Adrenal gland (tissue), 12 donors: ENCODE data around the gene KIAA1958. TPM values are rescaled to one million over a fixed set of nuclear protein-coding genes. Genes with fewer than 3 reads are reported as not detected.

ENCODE experiments used
- DNase-seq, 7 donors: peaks; one replicate each; pipeline ENCODE4 v3.0.0-alpha.2; 2019 to 2020
- H3K27ac ChIP-seq, 5 donors: fragments of 200-600 bp; sonication (generic) in 4 of 5; 1 replicate in 3 of 5; 2 replicates in 2 of 5; pipeline versions ENCODE4 v1.5.1 to v1.8.0; 2016 to 2020; ENCODE audit warnings: mild to moderate bottlenecking in 1 of 5
- H3K27me3 ChIP-seq: fragments of 200-600 bp; 2 replicates; pipeline ENCODE4 v1.8.0; 2021
- H3K36me3 ChIP-seq, 2 donors: fragments of 200-600 bp; replicated peaks in 1 of 2; 1 replicate in 1 of 2; 2 replicates in 1 of 2; pipeline versions ENCODE4 v1.5.1 to v1.8.0; 2018 to 2022
- H3K4me1 ChIP-seq, 2 donors: fragments of 200-600 bp; replicated peaks in 1 of 2; 1 replicate in 1 of 2; 2 replicates in 1 of 2; pipeline versions ENCODE4 v1.5.1 to v1.8.0; 2018 to 2021
- H3K4me3 ChIP-seq, 4 donors: fragments of 200-600 bp; sonication (generic) in 3 of 4; one replicate each; pipeline ENCODE4 v1.5.1; 2016 to 2018
- H3K9me3 ChIP-seq, 3 donors: fragments of 200-600 bp; sonication (generic) in 1 of 3; replicated peaks in 1 of 3; 1 replicate in 2 of 3; 2 replicates in 1 of 3; pipeline versions ENCODE4 v1.5.1 to v1.8.0; 2016 to 2021
- POLR2A ChIP-seq, 2 donors: fragments of 450-650 bp; IDR thresholded peaks; one replicate each; pipeline ENCODE4 v1.6.1; 2017; ENCODE audit warnings: antibody characterized with exemption in 2 of 2, mild to moderate bottlenecking in 2 of 2, moderate library complexity in 1 of 2
- WGBS, 4 donors: extraction: QIAGEN DNeasy Blood & Tissue Kit in 2 of 4; methylation state at CpG; one replicate each; pipeline versions ENCODE4 v1.1.5 to v1.1.7; 2013 to 2017; 5-methylcytosine and 5-hydroxymethylcytosine counted together
- intact Hi-C, 2 donors: fragments of 100-400 bp; cut with DNase I; formaldehyde crosslinking; loops; one replicate each; pipeline versions ENCODE4 v1.14.1 to v1.15.0; 2022 to 2023
- polyA plus RNA-seq, 3 donors: library from polyadenylated mRNA; stranded (reverse); fragments of 200-250 nt in 2 of 3; fragments of 350-450 nt in 1 of 3; fragmentation: Illumina TruSeq in 1 of 3; extraction: RNeasy Lipid Tissue Mini Kit (QIAGEN cat#74804) in 1 of 3; gene quantifications; one replicate each; pipeline ENCODE4 v1.2.3, GENCODE V29; 2013 to 2014
- total RNA-seq, 9 donors: library from RNA; depleted of rRNA in 4 of 9; stranded (reverse); fragments of >200 nt in 4 of 9; fragments of 120-200 nt in 1 of 9; fragmentation: NEBNext Ultra II Directional in 1 of 9; extraction: Animal tissue kit (Norgen Biotek cat#: 25700) in 1 of 9; gene quantifications; one replicate each; pipeline versions ENCODE4 v1.1.0 to v1.2.4, GENCODE V29; 2013 to 2023
- TF ChIP-seq, protein P1 (sequence below), 6 experiments: fragments of 450-650 bp in 4 of 6; fragments of 200-600 bp in 2 of 6; sonication (generic) in 1 of 6; IDR thresholded peaks; 1 replicate in 5 of 6; 2 replicates in 1 of 6; pipeline versions ENCODE4 v1.5.1 to v1.8.0; 2016 to 2021; ENCODE audit warnings: antibody characterized with exemption in 6 of 6, mild to moderate bottlenecking in 2 of 6, moderate library complexity in 1 of 6
- donor health status: healthy with polysubstance abuse.
- donor health status: Bipolar disorder and iron deficiency.
- donor health status: DM: yes; HTN: yes; CAD: no.
- donor health status: DM: no; HTN: no; CAD: no.
- donor health status: DM: no; HTN: no; CAD: no.
- donor health status: DM: yes; HTN: yes; CAD: no.

The KIAA1958 gene
- total and polyA plus RNA-seq, 12 donors: 3.5 to 67.2 (median 30.0) TPM

DNA sequence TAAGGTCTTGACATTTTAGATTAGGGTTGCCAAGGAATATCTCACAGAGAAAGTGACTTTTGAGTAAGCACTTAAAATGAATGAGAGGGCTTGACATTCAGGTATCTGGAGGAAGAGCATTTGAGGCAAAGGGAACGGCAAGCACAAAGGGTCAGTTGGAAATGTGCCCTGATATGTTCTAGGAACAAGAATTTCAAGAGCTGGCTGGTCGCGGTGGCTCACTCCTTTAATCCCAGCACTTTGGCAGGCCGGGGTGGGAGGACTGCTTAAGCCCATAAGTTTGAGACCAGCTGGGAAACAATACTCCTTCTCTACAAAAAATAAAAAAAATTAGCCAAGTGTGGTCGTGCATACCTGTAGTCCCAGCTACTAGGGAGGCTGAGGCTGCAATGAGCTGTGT is 16.5 kb downstream of the KIAA1958 start:
- H3K4me3 ChIP-seq: no peak overlapping the region
- no peak overlapping the region for H3K27ac ChIP-seq
- no peaks in the 10 kb centered on the region for H3K36me3 ChIP-seq
- WGBS, 4 donors: 72 to 79% (median 76%) methylated on average over 5 of the region's 5 CpGs
- no peaks in the 10 kb centered on the region for H3K27me3 ChIP-seq
- intact Hi-C loops: no loop called here
- no peak for DNase-seq
- no peaks in the 10 kb centered on the region for H3K9me3 ChIP-seq
- TF ChIP-seq POLR2A (IDR thresholded peaks at IDR 0.05): no peak
- TF ChIP-seq, protein P1, sequence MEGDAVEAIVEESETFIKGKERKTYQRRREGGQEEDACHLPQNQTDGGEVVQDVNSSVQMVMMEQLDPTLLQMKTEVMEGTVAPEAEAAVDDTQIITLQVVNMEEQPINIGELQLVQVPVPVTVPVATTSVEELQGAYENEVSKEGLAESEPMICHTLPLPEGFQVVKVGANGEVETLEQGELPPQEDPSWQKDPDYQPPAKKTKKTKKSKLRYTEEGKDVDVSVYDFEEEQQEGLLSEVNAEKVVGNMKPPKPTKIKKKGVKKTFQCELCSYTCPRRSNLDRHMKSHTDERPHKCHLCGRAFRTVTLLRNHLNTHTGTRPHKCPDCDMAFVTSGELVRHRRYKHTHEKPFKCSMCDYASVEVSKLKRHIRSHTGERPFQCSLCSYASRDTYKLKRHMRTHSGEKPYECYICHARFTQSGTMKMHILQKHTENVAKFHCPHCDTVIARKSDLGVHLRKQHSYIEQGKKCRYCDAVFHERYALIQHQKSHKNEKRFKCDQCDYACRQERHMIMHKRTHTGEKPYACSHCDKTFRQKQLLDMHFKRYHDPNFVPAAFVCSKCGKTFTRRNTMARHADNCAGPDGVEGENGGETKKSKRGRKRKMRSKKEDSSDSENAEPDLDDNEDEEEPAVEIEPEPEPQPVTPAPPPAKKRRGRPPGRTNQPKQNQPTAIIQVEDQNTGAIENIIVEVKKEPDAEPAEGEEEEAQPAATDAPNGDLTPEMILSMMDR (IDR thresholded peaks at IDR 0.05): no peak
- peaks cover 10 to 41% of the 10 kb centered on the region in 2 donors for H3K4me1 ChIP-seq

DNA sequence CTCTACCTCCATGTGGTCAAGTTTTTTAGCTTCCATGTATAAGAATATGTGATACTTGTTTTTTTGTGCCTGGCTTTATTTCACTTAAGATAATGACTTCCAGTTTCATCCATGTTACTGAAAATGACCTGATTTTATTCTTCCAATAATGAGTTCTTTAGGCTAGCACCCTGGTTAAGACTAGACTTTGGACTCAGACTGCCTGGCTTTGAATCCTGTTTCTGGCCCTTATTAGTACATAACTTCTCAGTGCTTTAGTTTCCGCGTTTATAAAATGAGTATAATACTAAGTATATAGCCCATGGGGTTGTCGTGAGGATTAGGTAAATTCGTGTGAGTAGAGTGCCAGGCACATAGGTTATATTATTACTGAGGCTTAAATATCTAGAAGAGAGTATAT is 18.5 kb downstream of the KIAA1958 start:
- no peak overlapping the region for H3K27ac ChIP-seq
- H3K4me3 ChIP-seq: no peak overlapping the region
- TF ChIP-seq, protein P1 (IDR thresholded peaks at IDR 0.05): no peak
- no peak for TF ChIP-seq POLR2A (IDR thresholded peaks at IDR 0.05)
- intact Hi-C loops: no loop called here
- no peaks in the 10 kb centered on the region for H3K36me3 ChIP-seq
- DNase-seq: no peak
- WGBS, 4 donors: 88 to 93% (median 90%) methylated on average over 4 of the region's 4 CpGs
- no peaks in the 10 kb centered on the region for H3K9me3 ChIP-seq
- no peaks in the 10 kb centered on the region for H3K27me3 ChIP-seq
- peaks cover 10 to 39% of the 10 kb centered on the region in 2 donors for H3K4me1 ChIP-seq

DNA sequence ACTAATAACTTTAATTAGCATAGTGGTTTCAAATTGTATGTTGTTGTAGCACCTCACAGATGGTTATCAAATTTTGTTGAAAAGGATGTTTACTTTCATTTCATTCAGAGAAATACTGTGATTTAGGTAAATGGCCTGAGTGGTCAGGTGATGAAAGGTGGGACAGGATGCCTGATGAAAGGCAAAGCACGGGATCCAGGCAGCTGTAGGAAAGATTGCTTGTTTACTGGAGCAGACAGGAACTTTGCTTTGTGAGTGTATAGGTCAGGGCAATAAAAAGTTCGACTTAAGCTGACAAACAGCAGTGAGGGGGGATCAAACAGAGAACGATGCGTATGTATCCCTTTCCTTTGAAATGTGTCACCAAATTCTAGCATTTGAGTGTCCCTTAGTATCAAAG is 19.0 kb downstream of the KIAA1958 start:
- Histone ChIP-seq H3K4me3 (no peak overlapping the region), H3K9me3 (no peaks in the 10 kb centered on the region), H3K4me1 (peaks cover 10 to 39% of the 10 kb centered on the region in 2 donors), H3K36me3 (no peaks in the 10 kb centered on the region), H3K27ac (no peak overlapping the region), H3K27me3 (no peaks in the 10 kb centered on the region)
- intact Hi-C loops: no loop called here
- DNase-seq: no peak
- 69 to 87% (median 79%) methylated on average over 4 of the region's 4 CpGs for WGBS, 4 donors
- TF ChIP-seq POLR2A (IDR thresholded peaks at IDR 0.05): no peak
- TF ChIP-seq, protein P1 (IDR thresholded peaks at IDR 0.05): no peak

DNA sequence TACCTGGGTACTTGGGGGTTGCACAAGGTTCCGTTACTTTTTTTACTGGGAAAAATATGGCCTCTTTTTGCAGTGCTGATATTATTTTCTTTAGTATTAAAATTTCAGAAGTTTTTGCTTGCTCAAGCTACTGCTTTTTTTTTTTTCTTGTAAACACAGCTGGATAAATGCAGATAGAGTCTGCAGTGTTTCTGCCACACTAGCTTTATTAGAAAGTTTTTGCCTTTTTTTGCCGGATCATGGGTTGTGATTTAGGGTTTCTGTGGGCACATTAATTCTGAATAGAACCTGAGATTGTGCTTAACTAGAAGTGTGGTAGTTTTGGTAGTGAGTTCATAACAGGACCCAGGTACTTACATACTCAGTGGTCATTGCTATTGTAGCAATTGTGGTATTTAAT is 19.9 kb downstream of the KIAA1958 start:
- H3K27me3 ChIP-seq: no peaks in the 10 kb centered on the region
- WGBS, 4 donors: 65 to 75% (median 71%) methylated on average over 2 of the region's 2 CpGs
- DNase-seq: no peak
- peak overlapping the region in 3 of 5 donors; percentile 3 to 45 (median 37) for H3K27ac ChIP-seq
- H3K36me3 ChIP-seq: no peaks in the 10 kb centered on the region
- no peak overlapping the region for H3K4me3 ChIP-seq
- H3K4me1 ChIP-seq: peaks cover 5 to 38% of the 10 kb centered on the region in 2 donors
- intact Hi-C loops: no loop called here
- no peak for TF ChIP-seq POLR2A (IDR thresholded peaks at IDR 0.05)
- TF ChIP-seq, protein P1 (IDR thresholded peaks at IDR 0.05): no peak
- no peaks in the 10 kb centered on the region for H3K9me3 ChIP-seq
